Thoracic aorta (tissue), 2 donors: ENCODE data around the gene GAA. TPM values are rescaled to one million over a fixed set of nuclear protein-coding genes. Genes with fewer than 3 reads are reported as not detected.

Experiments used
- ATAC-seq: fragments of 150-250 bp; one replicate; pipeline ENCODE4 v1.8.0; 2017; ENCODE audit warnings: low read depth; ENCODE audit not compliant: insufficient number of reproducible peaks, low FRiP score
- DNase-seq: peaks from one replicate; pipeline ENCODE4 v3.0.0-alpha.2; 2020; ENCODE audit warnings: low spot score
- H3K27ac ChIP-seq, 2 donors: fragments of 200-600 bp; sonication (generic); 1 replicate in 1 of 2; 2 replicates in 1 of 2; pipeline ENCODE4 v1.5.1; 2016; ENCODE audit warnings: mild to moderate bottlenecking in 2 of 2, moderate library complexity in 2 of 2
- H3K27me3 ChIP-seq: fragments of 200-600 bp; sonication (generic); replicated peaks from 2 replicates; pipeline ENCODE4 v1.6.0; 2016; ENCODE audit warnings: mild to moderate bottlenecking; ENCODE audit not compliant: insufficient read depth
- H3K36me3 ChIP-seq: fragments of 200-600 bp; sonication (generic); one replicate; pipeline ENCODE4 v1.5.1; 2016
- H3K4me1 ChIP-seq, 2 donors: fragments of 200-600 bp; sonication (generic); 1 replicate in 1 of 2; 2 replicates in 1 of 2; pipeline versions ENCODE4 v1.5.1 to v1.6.0; 2016; ENCODE audit warnings: low read depth in 2 of 2, mild to moderate bottlenecking in 1 of 2; ENCODE audit not compliant: control insufficient read depth in 1 of 2
- H3K4me3 ChIP-seq: fragments of 200-600 bp; sonication (generic); 2 replicates; pipeline ENCODE4 v1.5.1; 2016; ENCODE audit warnings: mild to moderate bottlenecking
- H3K9me3 ChIP-seq: fragments of 200-600 bp; sonication (generic); 2 replicates; pipeline ENCODE4 v1.5.1; 2016
- CTCF ChIP-seq: fragments of 200-600 bp; sonication (generic); IDR thresholded peaks from one replicate; pipeline ENCODE4 v1.5.1; 2019; ENCODE audit warnings: antibody characterized with exemption
- total RNA-seq, 2 donors: library from RNA; depleted of rRNA; stranded (reverse); fragments of >200 nt; gene quantifications; one replicate each; pipeline versions ENCODE4 v1.1.0 to v1.2.3, GENCODE V29; 2016

Gene GAA
- total RNA-seq, 2 donors from 2014 or later, result 101 to 126 TPM

- H3K9me3 ChIP-seq, result no peaks in the 10 kb centered on the region
- no peak for DNase-seq
- no peak overlapping the region for H3K27ac ChIP-seq
- no peak overlapping the region for H3K4me3 ChIP-seq
- no peaks in the 10 kb centered on the region for H3K27me3 ChIP-seq
- no peaks in the 10 kb centered on the region for H3K4me1 ChIP-seq
- ATAC-seq, result no peak
- TF ChIP-seq CTCF, result no peak
- H3K36me3 ChIP-seq, result no peaks in the 10 kb centered on the region
Measured at GRCh38 chr17:80122926-80123505, 21.6 kb downstream of the GAA start.

GRCh38 chr17:80123791-80124190, 22.4 kb downstream of the GAA start:
- Histone ChIP-seq H3K4me3 (no peak overlapping the region), H3K36me3 (no peaks in the 10 kb centered on the region), H3K27me3 (no peaks in the 10 kb centered on the region), H3K4me1 (no peaks in the 10 kb centered on the region), H3K27ac (no peak overlapping the region), H3K9me3 (no peaks in the 10 kb centered on the region)
- DNase-seq, result no peak
- ATAC-seq, result no peak
- no peak for TF ChIP-seq CTCF

- Histone ChIP-seq H3K4me1 (no peaks in the 10 kb centered on the region), H3K4me3 (no peak overlapping the region), H3K9me3 (no peaks in the 10 kb centered on the region), H3K27me3 (no peaks in the 10 kb centered on the region), H3K27ac (no peak overlapping the region), H3K36me3 (no peaks in the 10 kb centered on the region)
- ATAC-seq, result no peak
- no peak for TF ChIP-seq CTCF
- no peak for DNase-seq
Measured at GRCh38 chr17:80124351-80124981, 23.1 kb downstream of the GAA start.

GRCh38 chr17:80125656-80126448, 24.5 kb downstream of the GAA start:
- ATAC-seq (no peak), DNase-seq (no peak)
- Histone ChIP-seq H3K4me1 (no peaks in the 10 kb centered on the region), H3K4me3 (no peak overlapping the region), H3K27me3 (no peaks in the 10 kb centered on the region), H3K9me3 (no peaks in the 10 kb centered on the region), H3K27ac (no peak overlapping the region), H3K36me3 (no peaks in the 10 kb centered on the region)
- TF ChIP-seq CTCF, result no peak

- no peaks in the 10 kb centered on the region for H3K9me3 ChIP-seq
- ATAC-seq, result no peak
- H3K4me3 ChIP-seq, result no peak overlapping the region
- DNase-seq, result no peak
- no peak overlapping the region for H3K27ac ChIP-seq
- H3K27me3 ChIP-seq, result no peaks in the 10 kb centered on the region
- no peaks in the 10 kb centered on the region for H3K4me1 ChIP-seq
- no peaks in the 10 kb centered on the region for H3K36me3 ChIP-seq
- TF ChIP-seq CTCF, result no peak
Measured at GRCh38 chr17:80126449-80126715, 25.0 kb downstream of the GAA start.
